Motor neuron (in vitro differentiated cells): ENCODE measurements around the gene ILF3. TPM values are rescaled to one million over a fixed set of nuclear protein-coding genes. Genes with fewer than 3 reads are reported as not detected.

ENCODE experiments used
- ATAC-seq, 8 experiments: fragments of 200-7000 bp; cut with Tn5 transposase; replicated peaks in 6 of 8; 2 replicates each; pipeline ENCODE4 v1.8.0; 2021; ENCODE audit warnings: mild to moderate bottlenecking in 8 of 8, moderate library complexity in 8 of 8
- H3K27ac ChIP-seq, 2 donors: fragments of 250-450 bp; sonication (Bioruptor Pico); 2 replicates each; pipeline ENCODE4 v1.9.0; 2021; ENCODE audit warnings: antibody characterized with exemption in 2 of 2, mild to moderate bottlenecking in 2 of 2, moderate library complexity in 1 of 2
- H3K4me1 ChIP-seq, 2 donors: fragments of 250-450 bp; sonication (Bioruptor Pico); replicated peaks in 1 of 2; 2 replicates each; pipeline ENCODE4 v1.6.1; 2021; ENCODE audit warnings: antibody characterized with exemption in 2 of 2, mild to moderate bottlenecking in 2 of 2, moderate library complexity in 1 of 2
- H3K4me3 ChIP-seq, 5 donors: fragments of 250-450 bp; sonication (Bioruptor Pico); 2 replicates each; pipeline ENCODE4 v1.9.0; 2021; ENCODE audit warnings: antibody characterized with exemption in 5 of 5, mild to moderate bottlenecking in 5 of 5, moderate library complexity in 4 of 5
- WGBS, 10 experiments: fragments of 450-650 bp; shearing (Covaris generic); methylation state at CpG; one replicate each; pipeline ENCODE4 v1.0.0; 2022; 5-methylcytosine and 5-hydroxymethylcytosine counted together
- in situ Hi-C, 9 experiments: fragments of 400-800 bp; cut with MboI; loops; one replicate each; pipeline ENCODE4 v1.15.0; 2021; ENCODE audit warnings: low sequenced_read_pairs in 9 of 9, low pct_unique_long_range_greater_than_20kb in 2 of 9; ENCODE audit not compliant: unreplicated experiment in 9 of 9
- total RNA-seq, 8 experiments: library from RNA; unstranded; fragments of 300-600 nt; gene quantifications; 2 replicates each; pipeline versions ENCODE4 v1.2.3 to v1.2.4, GENCODE V29; 2022

The ILF3 gene
- total RNA-seq, 8 experiments from 2014 or later = 44.8 to 286 (median 137) TPM

DNA sequence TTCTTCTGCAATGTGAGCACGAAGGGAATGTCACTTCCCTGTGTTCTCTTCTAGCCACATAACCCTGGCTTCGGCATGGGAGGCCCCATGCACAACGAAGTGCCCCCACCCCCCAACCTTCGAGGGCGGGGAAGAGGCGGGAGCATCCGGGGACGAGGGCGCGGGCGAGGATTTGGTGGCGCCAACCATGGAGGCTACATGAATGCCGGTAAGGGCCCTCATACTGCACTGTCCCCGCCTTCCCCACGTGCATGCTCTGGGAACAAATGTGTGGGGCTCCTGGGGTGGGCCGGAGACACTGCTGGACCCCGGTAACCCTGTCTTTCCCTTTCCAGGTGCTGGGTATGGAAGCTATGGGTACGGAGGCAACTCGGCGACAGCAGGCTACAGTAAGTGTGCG is 29.4 kb downstream of the ILF3 start:
- Histone ChIP-seq H3K4me3 (no peak overlapping the region), H3K27ac (no peak overlapping the region), H3K4me1 (peaks cover 11 to 13% of the 10 kb centered on the region in 2 donors)
- ATAC-seq = no peak
- in situ Hi-C loops = no loop called here
- WGBS, 10 experiments = 82 to 100% (median 96%) methylated on average over 3 to 14 of the region's 21 CpGs; no CpG with 5 or more reads in 7 of the 10 experiments

DNA sequence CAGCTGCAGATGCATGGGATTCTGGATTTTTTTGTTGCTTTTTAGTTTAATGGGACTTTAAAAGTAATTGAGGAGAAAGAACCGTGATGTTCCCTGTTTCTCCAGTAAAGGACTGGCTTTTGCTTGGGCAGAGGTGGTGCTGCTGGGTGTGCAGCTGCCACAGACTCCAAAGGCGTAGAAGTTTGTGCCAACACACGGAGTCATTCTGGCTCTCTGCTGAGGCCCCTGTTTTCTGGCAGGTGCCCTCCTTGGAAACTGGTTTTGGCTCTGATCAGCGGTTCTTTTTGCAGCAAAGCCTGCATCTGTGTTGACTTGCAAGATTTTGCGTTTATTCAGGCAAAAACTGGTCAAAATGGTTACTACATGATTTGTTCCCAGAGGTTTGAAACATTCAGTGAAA is 31.1 kb downstream of the ILF3 start:
- ATAC-seq = no peak
- Histone ChIP-seq H3K27ac (no peak overlapping the region), H3K4me3 (no peak overlapping the region), H3K4me1 (peaks cover 11 to 13% of the 10 kb centered on the region in 2 donors)
- in situ Hi-C loops = no loop called here
- WGBS, 10 experiments = 60 to 100% (median 94%) methylated on average over 1 to 5 of the region's 5 CpGs; no CpG with 5 or more reads in 1 of the 10 experiments

GRCh38 chr19:10686193-10686592 is 32.0 kb downstream of the ILF3 start:
- peak overlapping the region; percentile 69 to 80 for H3K27ac ChIP-seq

DNA sequence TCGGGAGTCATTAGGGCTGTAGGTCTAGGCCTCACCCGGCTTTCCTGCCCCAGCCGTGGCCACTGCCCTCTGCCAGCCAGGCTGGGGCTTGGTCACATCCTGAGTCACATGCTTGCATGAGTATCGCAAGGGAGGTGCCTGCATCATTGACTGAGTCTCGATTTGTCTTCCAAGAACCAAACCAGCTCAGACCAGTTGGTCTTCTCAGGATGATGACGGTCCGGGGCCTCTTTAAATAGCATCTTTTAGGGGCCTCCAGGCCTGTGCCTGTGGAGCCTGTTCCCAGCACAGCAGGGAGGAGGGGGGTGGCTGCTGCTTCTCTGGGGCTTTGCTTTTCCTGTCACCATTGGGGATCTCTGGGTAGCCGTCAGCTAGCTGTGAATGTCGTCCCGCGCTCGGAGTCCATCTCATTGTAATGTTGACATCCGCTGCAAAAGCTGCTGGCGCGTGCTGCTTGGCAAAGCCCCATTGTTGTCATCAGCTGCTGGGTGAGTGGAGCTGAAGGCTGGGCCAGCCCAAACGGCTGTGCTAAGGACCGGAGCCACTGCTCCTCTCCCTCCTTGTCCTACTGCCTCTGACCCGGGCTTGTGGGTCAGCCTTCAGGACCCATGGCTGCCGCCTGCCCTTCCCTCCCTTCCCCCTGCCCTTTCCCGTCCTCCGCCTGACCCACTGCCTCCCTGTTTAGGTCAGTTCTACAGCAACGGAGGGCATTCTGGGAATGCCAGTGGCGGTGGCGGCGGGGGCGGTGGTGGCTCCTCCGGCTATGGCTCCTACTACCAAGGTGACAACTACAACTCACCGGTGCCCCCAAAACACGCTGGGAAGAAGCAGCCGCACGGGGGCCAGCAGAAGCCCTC is 32.7 kb downstream of the ILF3 start:
- H3K27ac ChIP-seq = peak overlapping the region; percentile 69 to 80
- WGBS, 10 experiments = 33 to 100% (median 60%) methylated on average over 1 to 10 of the region's 31 CpGs; no CpG with 5 or more reads in 5 of the 10 experiments
- H3K4me3 ChIP-seq = no peak overlapping the region
- H3K4me1 ChIP-seq = peaks cover 11 to 13% of the 10 kb centered on the region in 2 donors
- peak in 7 of 8 experiments; percentile 85 to 91 (median 91) for ATAC-seq
- in situ Hi-C loops = no loop called here

More at GRCh38 chr19:10686193-10686592, 32.0 kb downstream of the ILF3 start:
- Histone ChIP-seq H3K4me1 (peaks cover 11 to 13% of the 10 kb centered on the region in 2 donors), H3K4me3 (no peak overlapping the region)
- ATAC-seq = peak in 4 of 8 experiments; percentile 4 to 13 (median 10)
- WGBS, 10 experiments = 100% methylated on average over 1 of the region's 10 CpGs; no CpG with 5 or more reads in 9 of the 10 experiments
- in situ Hi-C loops = no loop called here

DNA sequence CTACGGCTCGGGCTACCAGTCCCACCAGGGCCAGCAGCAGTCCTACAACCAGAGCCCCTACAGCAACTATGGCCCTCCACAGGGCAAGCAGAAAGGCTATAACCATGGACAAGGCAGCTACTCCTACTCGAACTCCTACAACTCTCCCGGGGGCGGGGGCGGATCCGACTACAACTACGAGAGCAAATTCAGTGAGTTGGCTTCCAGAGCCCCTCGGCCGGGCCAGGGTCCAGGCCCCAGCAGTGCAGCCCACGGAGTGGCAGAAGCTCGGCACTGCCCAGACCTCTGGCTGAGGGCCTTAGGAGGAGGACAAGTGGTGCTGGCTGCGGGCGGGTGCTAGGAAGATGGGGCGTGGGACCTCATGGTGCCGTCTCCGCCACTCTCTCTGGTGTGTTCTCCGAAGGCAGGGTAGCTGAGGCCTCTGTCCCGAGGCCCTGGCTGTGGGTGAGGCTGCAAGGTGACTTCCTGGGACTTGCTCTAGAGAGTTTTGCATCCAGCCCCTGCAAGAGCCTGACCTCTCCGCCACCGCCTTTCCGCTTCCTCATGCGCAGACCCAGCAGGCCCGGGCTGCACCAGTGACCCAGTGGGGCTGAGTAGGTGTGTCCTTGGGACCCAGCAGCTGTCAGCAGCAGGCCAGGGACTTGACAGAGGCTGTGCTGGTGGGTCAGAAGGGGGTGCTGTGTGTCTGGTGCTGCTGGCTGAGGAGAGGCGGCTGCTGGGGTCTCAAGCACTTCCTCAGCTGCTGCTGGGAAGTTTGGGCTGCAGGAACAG is 33.6 kb downstream of the ILF3 start:
- H3K4me1 ChIP-seq = peaks cover 11 to 13% of the 10 kb centered on the region in 2 donors
- peak overlapping the region; percentile 69 to 80 for H3K27ac ChIP-seq
- in situ Hi-C loops = no loop called here
- 82 to 100% (median 90%) methylated on average over 3 to 16 of the region's 25 CpGs; no CpG with 5 or more reads in 5 of the 10 experiments for WGBS, 10 experiments
- no peak overlapping the region for H3K4me3 ChIP-seq
- ATAC-seq = no peak

GRCh38 chr19:10688545-10689280 is 34.6 kb downstream of the ILF3 start:
- Histone ChIP-seq H3K4me3 (no peak overlapping the region), H3K27ac (no peak overlapping the region), H3K4me1 (peaks cover 11 to 13% of the 10 kb centered on the region in 2 donors)
- in situ Hi-C loops = no loop called here
- no peak for ATAC-seq
- WGBS, 10 experiments = 80 to 100% (median 97%) methylated on average over 1 to 7 of the region's 27 CpGs; no CpG with 5 or more reads in 4 of the 10 experiments

- WGBS, 10 experiments = 80 to 100% (median 93%) methylated on average over 1 to 5 of the region's 7 CpGs; no CpG with 5 or more reads in 5 of the 10 experiments
- ATAC-seq = peak in 1 of 8 experiments; percentile 13
- Histone ChIP-seq H3K4me1 (peaks cover 11 to 13% of the 10 kb centered on the region in 2 donors), H3K27ac (no peak overlapping the region), H3K4me3 (no peak overlapping the region)
- in situ Hi-C loops = no loop called here
Measured at GRCh38 chr19:10690341-10690781, 36.2 kb downstream of the ILF3 start.

GRCh38 chr19:10691178-10691881 is 37.2 kb downstream of the ILF3 start:
- in situ Hi-C loops = no loop called here
- no peak for ATAC-seq
- WGBS, 10 experiments = 80 to 100% (median 91%) methylated on average over 1 to 7 of the region's 23 CpGs; no CpG with 5 or more reads in 4 of the 10 experiments
- no peak overlapping the region for H3K27ac ChIP-seq
- no peak overlapping the region for H3K4me3 ChIP-seq
- H3K4me1 ChIP-seq = peaks cover 5 to 10% of the 10 kb centered on the region in 2 donors

GRCh38 chr19:10691883-10692282 is 37.7 kb downstream of the ILF3 start:
- no peak overlapping the region for H3K27ac ChIP-seq
- no peak for ATAC-seq
- in situ Hi-C loops = no loop called here
- WGBS, 10 experiments = 80 to 100% (median 92%) methylated on average over 1 to 2 of the region's 5 CpGs; no CpG with 5 or more reads in 6 of the 10 experiments
- no peak overlapping the region for H3K4me3 ChIP-seq
- peaks cover 4 to 9% of the 10 kb centered on the region in 2 donors for H3K4me1 ChIP-seq

DNA sequence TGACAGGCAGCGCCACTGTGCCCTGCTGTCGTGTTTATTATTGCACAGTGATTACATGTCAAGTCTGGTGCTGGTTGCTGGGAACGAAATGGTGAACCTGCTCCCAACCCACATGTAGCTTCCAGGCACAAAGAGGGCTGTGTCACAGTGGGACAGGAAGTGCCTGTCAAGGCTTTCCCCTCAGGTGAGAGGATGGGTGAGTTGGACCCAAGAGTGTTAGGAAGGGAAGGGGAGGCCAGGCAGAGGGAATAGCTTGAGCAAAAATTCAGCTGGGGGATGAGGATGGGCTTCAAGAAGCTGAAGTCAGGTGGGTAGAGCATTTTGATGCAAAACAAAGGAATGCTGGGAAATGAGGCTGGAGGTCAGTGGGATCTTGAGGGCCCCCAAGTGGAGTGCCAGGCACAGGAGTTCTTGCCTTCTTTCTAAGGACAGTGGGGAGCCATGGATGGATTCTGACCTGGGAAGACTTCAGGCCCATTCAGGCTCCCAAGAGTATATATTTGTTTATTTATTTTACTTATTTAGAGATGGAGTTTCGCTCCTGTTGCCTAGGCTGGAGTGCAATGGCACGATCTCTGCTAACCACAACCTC is 38.6 kb downstream of the ILF3 start:
- H3K4me3 ChIP-seq = no peak overlapping the region
- in situ Hi-C loops = no loop called here
- no peak overlapping the region for H3K27ac ChIP-seq
- H3K4me1 ChIP-seq = peaks cover 0 to 5% of the 10 kb centered on the region in 2 donors
- 50 to 100% (median 91%) methylated on average over 1 to 2 of the region's 5 CpGs; no CpG with 5 or more reads in 4 of the 10 experiments for WGBS, 10 experiments
- ATAC-seq = no peak

DNA sequence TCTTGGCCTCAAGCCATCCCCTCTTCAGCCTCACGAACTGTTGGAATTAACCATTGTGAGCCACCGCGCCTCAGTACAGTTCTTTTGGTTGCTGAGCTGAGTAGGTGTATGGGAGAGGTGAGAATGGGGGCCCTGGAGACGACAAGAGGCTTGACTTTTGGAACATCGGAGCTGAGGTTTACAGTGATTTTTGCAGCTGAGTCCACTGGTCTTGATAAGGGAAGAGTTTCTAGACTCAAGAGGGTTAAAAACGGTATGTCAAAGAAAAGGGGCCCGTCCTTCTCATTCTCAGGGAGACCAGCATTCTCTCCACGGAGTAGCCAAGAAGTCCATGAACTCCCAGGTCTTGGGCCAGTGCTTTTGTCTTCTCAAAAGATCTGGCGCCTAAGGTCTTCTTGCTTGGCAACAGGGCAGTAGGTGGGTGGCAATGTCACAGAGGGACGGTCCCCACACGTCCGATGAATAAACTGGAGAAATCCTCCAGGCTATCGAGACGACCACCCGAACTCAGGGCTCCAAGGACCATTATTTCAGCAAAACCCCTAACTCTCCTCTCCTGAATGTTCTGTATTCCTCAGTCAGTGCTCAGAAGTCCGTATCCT is 40.7 kb downstream of the ILF3 start:
- H3K4me3 ChIP-seq = no peak overlapping the region
- peaks cover 0 to 5% of the 10 kb centered on the region in 2 donors for H3K4me1 ChIP-seq
- 41 to 87% (median 49%) methylated on average over 3 to 8 of the region's 16 CpGs for WGBS, 10 experiments
- in situ Hi-C loops = no loop called here
- no peak overlapping the region for H3K27ac ChIP-seq
- no peak for ATAC-seq
